Activated naive CD8-positive, alpha-beta T cell (primary cell): ENCODE measurements around the gene KRTAP19-7.

Source experiments
- H3K27ac Mint-ChIP-seq: one replicate; pipeline ENCODE4 v1.8.0; 2021; ENCODE audit warnings: mixed read lengths
- H3K27me3 Mint-ChIP-seq: one replicate; pipeline ENCODE4 v1.8.0; 2021; ENCODE audit warnings: mixed read lengths
- H3K36me3 Mint-ChIP-seq: one replicate; pipeline ENCODE4 v1.8.0; 2021; ENCODE audit warnings: mixed read lengths
- H3K4me1 Mint-ChIP-seq: one replicate; pipeline ENCODE4 v1.8.0; 2021; ENCODE audit warnings: low read depth, mixed read lengths
- H3K4me3 Mint-ChIP-seq: one replicate; pipeline ENCODE4 v1.8.0; 2021; ENCODE audit warnings: mild to moderate bottlenecking, mixed read lengths
- H3K9me3 Mint-ChIP-seq: one replicate; pipeline ENCODE4 v1.8.0; 2021; ENCODE audit warnings: low read depth, mixed read lengths

The KRTAP19-7 gene, protein sequence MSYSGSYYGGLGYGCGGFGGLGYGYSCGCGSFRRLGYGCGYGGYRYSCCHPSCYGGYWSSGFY

DNA sequence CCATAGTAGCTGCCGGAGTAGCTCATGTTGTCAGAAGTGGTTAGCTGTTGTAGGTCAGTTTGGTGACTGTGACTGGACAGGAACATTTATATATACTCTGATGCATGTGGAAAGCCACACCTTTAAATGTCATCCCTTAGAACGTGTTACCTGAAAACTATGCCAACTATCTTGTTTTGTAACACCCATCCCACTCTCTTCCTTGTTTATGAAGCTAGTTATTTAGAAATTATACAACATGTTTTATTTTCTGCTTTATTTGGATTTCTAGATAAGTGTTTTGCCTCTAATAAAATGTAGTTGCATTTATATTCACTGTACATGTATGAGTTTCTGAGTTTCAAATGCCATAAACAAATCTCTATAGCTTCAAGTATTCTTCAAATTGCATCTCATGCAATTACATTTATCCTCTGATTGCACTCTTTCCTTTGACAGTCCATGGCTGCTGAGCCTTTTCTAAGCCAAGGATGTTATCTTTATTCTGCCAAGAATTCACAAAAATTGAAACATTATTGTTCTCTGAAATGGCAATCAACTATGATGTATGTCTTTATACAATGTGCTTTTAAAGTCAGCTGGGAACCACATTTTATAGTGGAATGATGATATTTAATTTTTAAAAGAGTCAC, at the start of gene KRTAP19-7:
Gene KRTAP19-7 (minus strand): TSS at position 51 of the 632 bp plus-strand sequence. CDS start 25 bp downstream, at position 26.
- Mint-ChIP-seq H3K9me3 (no peaks in the 10 kb centered on the region), H3K4me3 (no peak within 1 kb of the TSS), H3K4me1 (no peaks in the 10 kb centered on the region), H3K36me3 (no peaks in the 10 kb centered on the region), H3K27me3 (no peaks in the 10 kb centered on the region), H3K27ac (no peak within 1 kb of the TSS)

GRCh38 chr21:30605968-30606367, 44.9 kb upstream of the KRTAP19-7 start:
- H3K9me3 Mint-ChIP-seq = peaks cover 7% of the 10 kb centered on the region
- no peaks in the 10 kb centered on the region for H3K36me3 Mint-ChIP-seq
- no peaks in the 10 kb centered on the region for H3K27me3 Mint-ChIP-seq
- H3K4me1 Mint-ChIP-seq = no peaks in the 10 kb centered on the region
- H3K4me3 Mint-ChIP-seq = no peak overlapping the region
- no peak overlapping the region for H3K27ac Mint-ChIP-seq

DNA sequence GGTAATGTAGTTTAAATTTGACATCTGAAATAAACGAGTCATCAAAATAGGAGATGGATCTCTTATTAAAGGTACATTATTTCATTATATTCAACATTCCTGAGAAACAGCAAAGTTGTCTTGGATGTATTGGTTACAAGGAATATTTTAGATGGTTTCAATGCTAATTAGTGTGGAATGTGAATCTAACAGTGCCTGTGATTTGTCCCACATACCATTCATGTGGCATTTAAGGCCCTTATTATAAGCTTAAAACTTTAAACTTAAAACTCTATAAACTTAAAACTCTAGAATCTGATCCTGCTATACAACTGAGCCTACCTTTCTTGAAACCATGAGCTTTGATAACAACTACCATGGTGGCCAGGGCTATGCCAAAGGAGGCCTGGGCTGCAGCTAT, 39.7 kb upstream of the KRTAP19-7 start, which contains the start of gene KRTAP22-1:
Gene KRTAP22-1 (plus strand): TSS at position 301 of the 400 bp plus-strand sequence.
- no peaks in the 10 kb centered on the region for H3K9me3 Mint-ChIP-seq
- H3K27ac Mint-ChIP-seq = no peak within 1 kb of the TSS
- H3K36me3 Mint-ChIP-seq = no peaks in the 10 kb centered on the region
- no peaks in the 10 kb centered on the region for H3K4me1 Mint-ChIP-seq
- H3K27me3 Mint-ChIP-seq = peaks cover 4% of the 10 kb centered on the region
- no peak within 1 kb of the TSS for H3K4me3 Mint-ChIP-seq

DNA sequence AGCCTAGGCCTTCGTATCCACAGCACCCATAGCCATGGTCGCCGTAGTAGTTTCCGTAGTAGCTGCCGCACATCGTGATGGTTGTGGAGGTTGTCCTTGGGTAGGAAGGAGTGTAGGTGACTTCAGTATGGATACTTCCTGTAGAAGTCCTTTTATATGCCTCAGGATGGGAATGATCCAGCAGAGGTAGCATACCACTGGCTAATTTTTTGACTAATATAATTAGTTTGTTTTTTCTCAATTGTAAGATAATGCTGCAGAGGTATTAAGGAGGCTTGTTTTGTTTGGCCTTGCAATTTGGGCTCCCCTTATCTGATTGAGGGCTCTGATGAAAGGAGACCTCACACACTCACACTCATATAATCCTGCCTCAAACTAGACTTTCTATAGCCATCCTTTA, 37.7 kb upstream of the KRTAP19-7 start, which contains the start of gene KRTAP6-2:
Gene KRTAP6-2 (minus strand): TSS at position 101 of the 400 bp plus-strand sequence. CDS start 28 bp downstream, at position 73.
- Mint-ChIP-seq H3K27me3 (peaks cover 4% of the 10 kb centered on the region), H3K4me1 (no peaks in the 10 kb centered on the region), H3K36me3 (no peaks in the 10 kb centered on the region), H3K4me3 (no peak within 1 kb of the TSS), H3K27ac (no peak within 1 kb of the TSS), H3K9me3 (peaks cover 5% of the 10 kb centered on the region)

- Mint-ChIP-seq H3K9me3 (peaks cover 5% of the 10 kb centered on the region), H3K27ac (no peak within 1 kb of the TSS), H3K36me3 (no peaks in the 10 kb centered on the region), H3K4me3 (no peak within 1 kb of the TSS), H3K27me3 (peaks cover 2% of the 10 kb centered on the region), H3K4me1 (no peaks in the 10 kb centered on the region)
These were observed 31.0 kb upstream of the KRTAP19-7 start, which contains the start of gene KRTAP6-3 for GRCh38 chr21:30592140-30592539. TSS of gene KRTAP6-3 (plus strand) at chr21:30592440. CDS start at chr21:30592446, 6 bp downstream.

- Mint-ChIP-seq H3K4me1 (no peaks in the 10 kb centered on the region), H3K36me3 (no peaks in the 10 kb centered on the region), H3K9me3 (peaks cover 4% of the 10 kb centered on the region), H3K27ac (no peak within 1 kb of the TSS), H3K4me3 (no peak within 1 kb of the TSS), H3K27me3 (no peaks in the 10 kb centered on the region)
These were observed 29.2 kb upstream of the KRTAP19-7 start, which contains the start of gene KRTAP22-2 for GRCh38 chr21:30590297-30590696. TSS of gene KRTAP22-2 (minus strand) at chr21:30590397.

GRCh38 chr21:30582870-30583269, 21.8 kb upstream of the KRTAP19-7 start:
- Mint-ChIP-seq H3K36me3 (no peaks in the 10 kb centered on the region), H3K4me3 (no peak overlapping the region), H3K27ac (no peak overlapping the region), H3K27me3 (no peaks in the 10 kb centered on the region), H3K9me3 (no peaks in the 10 kb centered on the region), H3K4me1 (no peaks in the 10 kb centered on the region)

DNA sequence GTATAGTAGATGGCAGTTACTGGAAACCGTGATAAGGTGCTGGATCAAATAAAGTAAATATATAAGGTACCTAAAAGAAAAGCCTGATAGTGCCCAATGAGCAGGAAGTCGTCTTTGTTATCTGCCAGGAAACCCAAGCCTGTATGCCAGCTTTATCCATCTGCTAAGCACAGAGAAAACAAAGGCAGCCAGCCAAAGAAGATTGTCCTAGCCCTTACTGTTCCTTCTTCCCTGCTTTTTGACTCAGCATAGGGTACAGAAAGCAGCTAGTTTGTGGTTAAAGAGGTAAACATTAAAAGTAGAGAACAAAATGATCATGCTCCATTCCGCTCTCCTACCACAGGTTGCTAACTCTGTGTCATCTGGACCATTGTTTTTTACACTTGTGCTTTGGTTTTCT, 19.0 kb upstream of the KRTAP19-7 start:
- H3K27me3 Mint-ChIP-seq = peaks cover 2% of the 10 kb centered on the region
- no peaks in the 10 kb centered on the region for H3K9me3 Mint-ChIP-seq
- H3K27ac Mint-ChIP-seq = no peak overlapping the region
- H3K36me3 Mint-ChIP-seq = no peaks in the 10 kb centered on the region
- no peaks in the 10 kb centered on the region for H3K4me1 Mint-ChIP-seq
- no peak overlapping the region for H3K4me3 Mint-ChIP-seq

DNA sequence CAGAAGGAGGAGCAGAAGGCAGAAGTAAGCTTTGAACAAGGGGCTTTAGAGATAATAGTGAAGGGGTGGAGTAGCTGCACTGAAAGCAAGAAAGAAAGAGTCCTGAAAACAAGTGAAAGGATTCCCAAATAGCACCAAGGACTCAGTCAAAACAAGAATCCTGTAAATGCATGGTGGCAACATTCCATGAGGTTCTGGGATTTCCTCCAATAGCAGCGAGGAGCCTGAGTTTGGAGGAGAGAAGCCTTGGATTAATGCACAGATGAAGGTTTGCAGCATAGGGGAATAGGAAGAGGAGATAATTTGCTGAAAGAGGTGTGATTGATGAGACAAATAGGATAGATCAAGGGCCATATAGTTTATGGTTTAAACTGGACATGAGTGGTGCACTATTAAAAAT, 18.2 kb upstream of the KRTAP19-7 start:
- Mint-ChIP-seq H3K9me3 (no peaks in the 10 kb centered on the region), H3K36me3 (no peaks in the 10 kb centered on the region), H3K27ac (no peak overlapping the region), H3K4me3 (no peak overlapping the region), H3K27me3 (peaks cover 2% of the 10 kb centered on the region), H3K4me1 (no peaks in the 10 kb centered on the region)

DNA sequence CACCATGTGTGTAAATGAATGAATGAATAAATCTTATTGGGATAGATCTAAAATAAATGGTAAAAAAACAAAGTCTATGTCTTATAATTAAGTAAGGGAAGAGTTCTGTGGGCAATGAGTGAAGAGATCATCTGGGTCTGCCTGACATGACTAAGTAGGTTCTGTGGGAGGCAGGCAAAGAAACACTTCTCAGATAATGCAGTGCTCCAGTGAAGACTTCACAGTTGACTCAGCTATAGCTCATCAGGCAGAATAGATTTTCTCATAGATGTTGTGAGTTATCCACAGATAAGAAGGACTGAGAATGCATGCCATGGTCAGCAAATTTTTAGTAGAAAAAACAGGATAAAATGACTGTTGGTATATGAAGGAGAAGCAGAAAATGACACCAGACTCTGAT, 16.7 kb upstream of the KRTAP19-7 start:
- Mint-ChIP-seq H3K27ac (no peak overlapping the region), H3K4me1 (no peaks in the 10 kb centered on the region)

GRCh38 chr21:30567617-30568016, 6.5 kb upstream of the KRTAP19-7 start:
- Mint-ChIP-seq H3K4me3 (no peak overlapping the region), H3K27ac (no peak overlapping the region), H3K27me3 (peaks cover 2% of the 10 kb centered on the region), H3K9me3 (no peaks in the 10 kb centered on the region), H3K4me1 (no peaks in the 10 kb centered on the region), H3K36me3 (no peaks in the 10 kb centered on the region)

More for the DNA sequence above, 16.7 kb upstream of the KRTAP19-7 start:
- no peak overlapping the region for H3K4me3 Mint-ChIP-seq
- peaks cover 4% of the 10 kb centered on the region for H3K9me3 Mint-ChIP-seq
- peaks cover 2% of the 10 kb centered on the region for H3K27me3 Mint-ChIP-seq
- no peaks in the 10 kb centered on the region for H3K36me3 Mint-ChIP-seq

GRCh38 chr21:30563630-30564029, 2.5 kb upstream of the KRTAP19-7 start:
- H3K27me3 Mint-ChIP-seq = peaks cover 2% of the 10 kb centered on the region
- H3K27ac Mint-ChIP-seq = no peak overlapping the region
- no peaks in the 10 kb centered on the region for H3K36me3 Mint-ChIP-seq
- H3K4me3 Mint-ChIP-seq = no peak overlapping the region
- no peaks in the 10 kb centered on the region for H3K9me3 Mint-ChIP-seq
- H3K4me1 Mint-ChIP-seq = no peaks in the 10 kb centered on the region

- no peak overlapping the region for H3K27ac Mint-ChIP-seq
- H3K36me3 Mint-ChIP-seq = no peaks in the 10 kb centered on the region
- H3K4me1 Mint-ChIP-seq = no peaks in the 10 kb centered on the region
- H3K4me3 Mint-ChIP-seq = no peak overlapping the region
- H3K9me3 Mint-ChIP-seq = no peaks in the 10 kb centered on the region
- H3K27me3 Mint-ChIP-seq = no peaks in the 10 kb centered on the region
These were observed 2.0 kb upstream of the KRTAP19-7 start for GRCh38 chr21:30563072-30563471.

- no peak overlapping the region for H3K27ac Mint-ChIP-seq
- no peaks in the 10 kb centered on the region for H3K4me1 Mint-ChIP-seq
- no peak overlapping the region for H3K4me3 Mint-ChIP-seq
- no peaks in the 10 kb centered on the region for H3K36me3 Mint-ChIP-seq
- no peaks in the 10 kb centered on the region for H3K9me3 Mint-ChIP-seq
- no peaks in the 10 kb centered on the region for H3K27me3 Mint-ChIP-seq
These were observed 843 bp upstream of the KRTAP19-7 start for GRCh38 chr21:30561957-30562356.

- no peaks in the 10 kb centered on the region for H3K4me1 Mint-ChIP-seq
- H3K9me3 Mint-ChIP-seq = no peaks in the 10 kb centered on the region
- H3K27me3 Mint-ChIP-seq = peaks cover 6% of the 10 kb centered on the region
- H3K4me3 Mint-ChIP-seq = no peak overlapping the region
- no peaks in the 10 kb centered on the region for H3K36me3 Mint-ChIP-seq
- H3K27ac Mint-ChIP-seq = no peak overlapping the region
These were observed 6.0 kb downstream of the KRTAP19-7 start for GRCh38 chr21:30555095-30555494.

GRCh38 chr21:30552782-30553181, 8.3 kb downstream of the KRTAP19-7 start:
- Mint-ChIP-seq H3K4me1 (no peaks in the 10 kb centered on the region), H3K9me3 (no peaks in the 10 kb centered on the region), H3K27me3 (peaks cover 6% of the 10 kb centered on the region), H3K36me3 (no peaks in the 10 kb centered on the region), H3K27ac (no peak overlapping the region), H3K4me3 (no peak overlapping the region)
